ENCODE measurements around the gene FRMD5.

Gene FRMD5

DNA sequence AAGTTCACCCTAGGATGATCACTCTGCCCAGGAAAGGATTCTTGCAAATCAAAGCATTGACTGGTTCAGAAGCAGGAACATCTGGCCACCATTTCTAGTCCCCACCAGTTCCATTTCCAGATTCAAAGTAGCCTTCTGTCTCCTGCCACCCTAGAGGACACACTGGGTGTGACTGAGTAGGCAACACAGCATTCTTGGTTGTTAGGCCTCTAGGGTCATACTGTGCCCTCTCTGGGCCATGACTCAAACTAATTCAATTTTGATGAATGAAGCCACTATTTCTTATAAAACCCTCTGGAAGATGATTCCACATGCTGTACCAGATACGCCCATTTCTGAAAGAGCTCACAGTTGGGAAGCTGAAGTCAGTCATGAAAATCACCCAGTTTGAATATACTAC lies 298.5 kb downstream of the FRMD5 start:
- Histone ChIP-seq H3K27ac (ENCODE audit: low read length) (no peak overlapping the region), H3K9me3 (ENCODE audit: insufficient read depth, low read length) (no peaks in the 10 kb centered on the region), H3K27me3 (ENCODE audit: low read depth, low read length) (no peaks in the 10 kb centered on the region), H3K9ac (ENCODE audit: low read length) (no peak overlapping the region), H3K4me2 (ENCODE audit: low read length) (no peak overlapping the region), H3K36me3 (replicated peaks; ENCODE audit: low read depth, low read length) (peaks cover 3% of the 10 kb centered on the region), H4K20me1 (ENCODE audit: insufficient read depth, low read length) (no peaks in the 10 kb centered on the region), H3K79me2 (ENCODE audit: low read length) (no peaks in the 10 kb centered on the region), H3K4me1 (ENCODE audit: low read length) (no peaks in the 10 kb centered on the region), H3K4me3 (ENCODE audit: low read length) (no peak overlapping the region), H2AFZ (ENCODE audit: low read depth, low read length) (no peak overlapping the region)
- TF ChIP-seq EZH2phosphoT487 (IDR thresholded peaks at IDR 0.05; ENCODE audit: low read depth) = no peak
- no peak for TF ChIP-seq CTCF (IDR thresholded peaks at IDR 0.05; ENCODE audit: low read depth, low read length)

DNA sequence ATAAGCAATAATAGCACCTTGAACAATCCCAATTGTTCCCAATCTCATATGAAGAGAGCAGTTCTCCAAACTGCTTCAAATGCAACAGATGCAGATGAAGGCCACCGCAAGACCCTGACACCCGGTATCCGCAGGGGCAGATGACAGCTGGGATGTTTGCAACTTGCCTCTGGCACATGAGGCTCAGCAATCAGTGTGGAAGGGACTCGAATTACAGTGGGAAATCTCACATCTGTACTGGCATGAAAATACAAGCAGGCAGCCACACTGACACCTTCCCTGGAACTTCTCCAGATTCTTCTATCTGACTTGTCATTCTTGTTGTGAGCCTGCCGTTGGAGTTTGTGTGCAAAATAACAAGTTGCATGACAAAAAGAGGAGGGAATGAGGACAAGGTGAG lies 299.5 kb downstream of the FRMD5 start:
- no peak overlapping the region for H3K27ac ChIP-seq (ENCODE audit: low read length)
- H4K20me1 ChIP-seq (ENCODE audit: insufficient read depth, low read length) = no peaks in the 10 kb centered on the region
- no peak for TF ChIP-seq CTCF (IDR thresholded peaks at IDR 0.05; ENCODE audit: low read depth, low read length)
- no peak for TF ChIP-seq EZH2phosphoT487 (IDR thresholded peaks at IDR 0.05; ENCODE audit: low read depth)
- no peaks in the 10 kb centered on the region for H3K79me2 ChIP-seq (ENCODE audit: low read length)
- H3K36me3 ChIP-seq (replicated peaks; ENCODE audit: low read depth, low read length) = peaks cover 3% of the 10 kb centered on the region
- H3K27me3 ChIP-seq (ENCODE audit: low read depth, low read length) = no peaks in the 10 kb centered on the region
- no peak overlapping the region for H3K9ac ChIP-seq (ENCODE audit: low read length)
- H3K4me3 ChIP-seq (ENCODE audit: low read length) = no peak overlapping the region
- H2AFZ ChIP-seq (ENCODE audit: low read depth, low read length) = no peak overlapping the region
- H3K9me3 ChIP-seq (ENCODE audit: insufficient read depth, low read length) = no peaks in the 10 kb centered on the region
- H3K4me1 ChIP-seq (ENCODE audit: low read length) = no peaks in the 10 kb centered on the region
- no peak overlapping the region for H3K4me2 ChIP-seq (ENCODE audit: low read length)

DNA sequence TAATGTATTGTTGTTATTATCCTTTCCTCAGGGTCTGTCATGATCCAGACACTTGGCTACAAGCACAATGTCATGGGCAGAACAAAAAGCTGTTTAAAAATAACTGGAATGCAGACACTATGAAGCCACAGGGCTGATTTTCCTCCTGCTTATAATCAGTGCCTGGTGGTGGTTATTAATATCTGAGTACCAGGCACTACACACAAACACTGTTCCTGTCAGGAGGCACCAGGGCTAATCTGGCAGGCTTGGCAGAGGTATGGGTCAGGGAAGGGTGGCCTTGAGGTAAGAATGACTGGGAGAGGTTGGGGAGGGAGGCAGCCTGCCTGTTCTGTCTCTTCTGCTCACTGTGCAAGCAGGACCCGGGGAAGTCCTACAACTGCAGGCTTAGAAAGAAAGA lies 301.1 kb downstream of the FRMD5 start:
- no peak overlapping the region for H3K9ac ChIP-seq (ENCODE audit: low read length)
- H3K4me1 ChIP-seq (ENCODE audit: low read length) = no peaks in the 10 kb centered on the region
- TF ChIP-seq CTCF (IDR thresholded peaks at IDR 0.05; ENCODE audit: low read depth, low read length) = no peak
- TF ChIP-seq EZH2phosphoT487 (IDR thresholded peaks at IDR 0.05; ENCODE audit: low read depth) = no peak
- H3K27me3 ChIP-seq (ENCODE audit: low read depth, low read length) = no peaks in the 10 kb centered on the region
- H3K9me3 ChIP-seq (ENCODE audit: insufficient read depth, low read length) = no peaks in the 10 kb centered on the region
- H2AFZ ChIP-seq (ENCODE audit: low read depth, low read length) = no peak overlapping the region
- no peak overlapping the region for H3K4me2 ChIP-seq (ENCODE audit: low read length)
- peaks cover 5% of the 10 kb centered on the region for H3K36me3 ChIP-seq (replicated peaks; ENCODE audit: low read depth, low read length)
- no peak overlapping the region for H3K27ac ChIP-seq (ENCODE audit: low read length)
- no peaks in the 10 kb centered on the region for H4K20me1 ChIP-seq (ENCODE audit: insufficient read depth, low read length)
- no peaks in the 10 kb centered on the region for H3K79me2 ChIP-seq (ENCODE audit: low read length)
- H3K4me3 ChIP-seq (ENCODE audit: low read length) = no peak overlapping the region

DNA sequence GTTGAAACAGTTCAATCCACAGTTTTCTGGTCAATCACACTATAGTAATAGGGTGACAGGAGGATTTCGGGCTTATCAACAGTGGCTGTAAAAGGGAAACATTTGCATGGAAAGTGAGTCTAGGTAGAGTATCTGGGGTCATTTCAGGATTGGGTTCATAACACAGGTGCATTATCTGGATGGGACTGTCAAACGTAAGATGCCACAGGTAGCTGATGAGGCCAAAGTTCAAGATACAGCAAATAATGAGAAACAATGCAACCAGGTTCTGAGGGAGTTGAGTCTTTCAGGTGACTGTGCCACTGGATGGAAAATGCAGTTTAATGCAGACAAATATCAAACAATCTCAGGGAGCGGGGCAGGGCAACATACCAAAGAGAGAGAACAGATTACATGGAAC lies 306.0 kb downstream of the FRMD5 start:
- Histone ChIP-seq H3K9ac (ENCODE audit: low read length) (no peak overlapping the region), H3K79me2 (ENCODE audit: low read length) (no peaks in the 10 kb centered on the region), H3K4me1 (ENCODE audit: low read length) (no peaks in the 10 kb centered on the region), H3K27me3 (ENCODE audit: low read depth, low read length) (no peaks in the 10 kb centered on the region), H3K27ac (ENCODE audit: low read length) (no peak overlapping the region), H3K4me2 (ENCODE audit: low read length) (no peak overlapping the region), H3K4me3 (ENCODE audit: low read length) (no peak overlapping the region), H3K36me3 (replicated peaks; ENCODE audit: low read depth, low read length) (peaks cover 19% of the 10 kb centered on the region), H4K20me1 (ENCODE audit: insufficient read depth, low read length) (no peaks in the 10 kb centered on the region), H3K9me3 (ENCODE audit: insufficient read depth, low read length) (no peaks in the 10 kb centered on the region), H2AFZ (ENCODE audit: low read depth, low read length) (no peak overlapping the region)
- TF ChIP-seq EZH2phosphoT487 (IDR thresholded peaks at IDR 0.05; ENCODE audit: low read depth) (no peak), CTCF (IDR thresholded peaks at IDR 0.05; ENCODE audit: low read depth, low read length) (no peak)

Data from OCI-LY3 (cell line).